HepG2 (cell line): Measurements from ENCODE around the gene NDRG3. TPM values are rescaled to one million over a fixed set of nuclear protein-coding genes. Genes with fewer than 3 reads are reported as not detected.

ENCODE experiments used
- AHR ChIP-seq: IDR thresholded peaks from 2 replicates; pipeline ENCODE4 v1.6.1; 2018; ENCODE audit warnings: missing genetic modification reagents, missing compliant biosample characterization
- ARNT2 ChIP-seq: sonication (generic); formaldehyde crosslinking; IDR thresholded peaks from 2 replicates; pipeline ENCODE4 v1.8.0; 2022; ENCODE audit warnings: mild to moderate bottlenecking, low read depth, missing genetic modification reagents, moderate library complexity
- ATF7-NPFF ChIP-seq: sonication (generic); formaldehyde crosslinking; IDR thresholded peaks from 2 replicates; pipeline ENCODE4 v1.8.1; 2023; ENCODE audit warnings: mild to moderate bottlenecking, low read depth, missing genetic modification reagents, moderate library complexity
- FOXA1 ChIP-seq, 2 experiments: fragments of 450-650 bp in 1 of 2; sonication (generic) in 1 of 2; formaldehyde crosslinking in 1 of 2; IDR thresholded peaks; 2 replicates each; pipeline versions ENCODE4 v1.4.0 to v1.6.1; 2016 to 2020; ENCODE audit warnings: missing genetic modification reagents in 1 of 2
- HNRNPK ChIP-seq: fragments of 200-400 bp; formaldehyde crosslinking; IDR thresholded peaks from 2 replicates; pipeline ENCODE4 v1.6.1; 2018; ENCODE audit warnings: low read length, low read depth, moderate library complexity, mild to moderate bottlenecking; ENCODE audit not compliant: poor library complexity, severe bottlenecking
- MED1 ChIP-seq: sonication (generic); formaldehyde crosslinking; IDR thresholded peaks from 2 replicates; pipeline ENCODE4 v1.4.0; 2020; ENCODE audit warnings: missing genetic modification reagents
- SIX1 ChIP-seq: sonication (generic); formaldehyde crosslinking; IDR thresholded peaks from 2 replicates; pipeline ENCODE4 v1.4.0; 2020; ENCODE audit warnings: missing genetic modification reagents, borderline replicate concordance
- SOX6 ChIP-seq, 2 experiments: fragments of 450-650 bp in 1 of 2; sonication (generic) in 1 of 2; formaldehyde crosslinking in 1 of 2; IDR thresholded peaks; 2 replicates each; pipeline versions ENCODE4 v1.4.0 to v1.6.1; 2017 to 2020; ENCODE audit warnings: antibody characterized with exemption in 1 of 2, mild to moderate bottlenecking in 1 of 2, missing genetic modification reagents in 1 of 2
- TERF1 ChIP-seq: sonication (generic); formaldehyde crosslinking; IDR thresholded peaks from 2 replicates; pipeline ENCODE4 v1.8.0; 2022; ENCODE audit warnings: mild to moderate bottlenecking, missing genetic modification reagents, moderate library complexity
- ZNF160 ChIP-seq: sonication (generic); formaldehyde crosslinking; IDR thresholded peaks from 2 replicates; pipeline ENCODE4 v1.8.0; 2022; ENCODE audit warnings: mild to moderate bottlenecking, inconsistent platforms, missing genetic modification reagents
- ZNF18 ChIP-seq: sonication (generic); formaldehyde crosslinking; IDR thresholded peaks from 2 replicates; pipeline ENCODE4 v1.8.0; 2022; ENCODE audit warnings: mild to moderate bottlenecking, missing genetic modification reagents; ENCODE audit not compliant: insufficient replicate concordance
- ZNF280B ChIP-seq: sonication (generic); formaldehyde crosslinking; IDR thresholded peaks from 2 replicates; pipeline ENCODE4 v1.5.0; 2020; ENCODE audit warnings: missing genetic modification reagents, mild to moderate bottlenecking, borderline replicate concordance
- ZNF800 ChIP-seq: sonication (generic); formaldehyde crosslinking; IDR thresholded peaks from 2 replicates; pipeline ENCODE4 v1.4.0; 2020; ENCODE audit warnings: missing genetic modification reagents
- ZNF883 ChIP-seq: sonication (generic); formaldehyde crosslinking; IDR thresholded peaks from 2 replicates; pipeline ENCODE4 v1.5.1; 2020; ENCODE audit warnings: mild to moderate bottlenecking, missing genetic modification reagents; ENCODE audit errors: not compliant biosample characterization
- polyA plus RNA-seq, 8 experiments: library from polyadenylated mRNA; depleted of rRNA in 3 of 8; stranded (reverse) in 7 of 8; unstranded in 1 of 8; fragments of >200 nt; fragmentation: Illumina TruSeq in 4 of 8; extraction: Trizol in 4 of 8; gene quantifications; 2 replicates each; pipeline versions ENCODE4 v1.2.1 to v1.2.3, GENCODE V29; 2011 to 2016; ENCODE audit warnings: low read depth in 4 of 8, missing spikeins in 1 of 8, mixed read lengths in 1 of 8; ENCODE audit not compliant: insufficient read depth in 1 of 8
- total RNA-seq, 5 experiments: library from RNA; depleted of rRNA; stranded (reverse); fragments of >200 nt; fragmentation: Illumina TruSeq; extraction: Trizol; gene quantifications; 2 replicates each; pipeline ENCODE4 v1.2.3, GENCODE V29; 2016; ENCODE audit warnings: low read depth in 1 of 5
- TF ChIP-seq, protein P1 (sequence below): sonication (generic); formaldehyde crosslinking; IDR thresholded peaks from 2 replicates; pipeline ENCODE4 v1.5.0; 2020; ENCODE audit warnings: mild to moderate bottlenecking, low read depth, missing genetic modification reagents, borderline replicate concordance
- TF ChIP-seq, protein P2 (sequence below): IDR thresholded peaks from 2 replicates; pipeline ENCODE4 v1.6.1; 2016
- TF ChIP-seq, protein P3 (sequence below): sonication (generic); formaldehyde crosslinking; conservative IDR thresholded peaks from 2 replicates; pipeline ENCODE4 v1.4.0; 2020; ENCODE audit warnings: missing genetic modification reagents

The NDRG3 gene
- total and polyA plus RNA-seq, 2 of the 13 experiments (the other 11 are each of a cell fraction or from before 2014, with no cell fraction given): 36.0 to 40.5 TPM

GRCh38 chr20:36624068-36624943, 121.6 kb downstream of the NDRG3 start (continued):
- TF ChIP-seq, protein P1, sequence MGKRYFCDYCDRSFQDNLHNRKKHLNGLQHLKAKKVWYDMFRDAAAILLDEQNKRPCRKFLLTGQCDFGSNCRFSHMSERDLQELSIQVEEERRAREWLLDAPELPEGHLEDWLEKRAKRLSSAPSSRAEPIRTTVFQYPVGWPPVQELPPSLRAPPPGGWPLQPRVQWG (CRISPR knock-in tag): no peak
- TF ChIP-seq ZNF18 (CRISPR knock-in tag): no peak
- TF ChIP-seq ZNF800 (CRISPR knock-in tag): no peak
- no peak for TF ChIP-seq SIX1
- TF ChIP-seq, protein P2, sequence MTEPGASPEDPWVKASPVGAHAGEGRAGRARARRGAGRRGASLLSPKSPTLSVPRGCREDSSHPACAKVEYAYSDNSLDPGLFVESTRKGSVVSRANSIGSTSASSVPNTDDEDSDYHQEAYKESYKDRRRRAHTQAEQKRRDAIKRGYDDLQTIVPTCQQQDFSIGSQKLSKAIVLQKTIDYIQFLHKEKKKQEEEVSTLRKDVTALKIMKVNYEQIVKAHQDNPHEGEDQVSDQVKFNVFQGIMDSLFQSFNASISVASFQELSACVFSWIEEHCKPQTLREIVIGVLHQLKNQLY: no peak
- TF ChIP-seq ZNF280B (CRISPR knock-in tag): no peak
- TF ChIP-seq HNRNPK: no peak
- TF ChIP-seq ATF7-NPFF (CRISPR knock-in tag): no peak
- TF ChIP-seq ARNT2 (CRISPR knock-in tag): no peak
- TF ChIP-seq MED1 (CRISPR knock-in tag): no peak
- TF ChIP-seq, protein P3, sequence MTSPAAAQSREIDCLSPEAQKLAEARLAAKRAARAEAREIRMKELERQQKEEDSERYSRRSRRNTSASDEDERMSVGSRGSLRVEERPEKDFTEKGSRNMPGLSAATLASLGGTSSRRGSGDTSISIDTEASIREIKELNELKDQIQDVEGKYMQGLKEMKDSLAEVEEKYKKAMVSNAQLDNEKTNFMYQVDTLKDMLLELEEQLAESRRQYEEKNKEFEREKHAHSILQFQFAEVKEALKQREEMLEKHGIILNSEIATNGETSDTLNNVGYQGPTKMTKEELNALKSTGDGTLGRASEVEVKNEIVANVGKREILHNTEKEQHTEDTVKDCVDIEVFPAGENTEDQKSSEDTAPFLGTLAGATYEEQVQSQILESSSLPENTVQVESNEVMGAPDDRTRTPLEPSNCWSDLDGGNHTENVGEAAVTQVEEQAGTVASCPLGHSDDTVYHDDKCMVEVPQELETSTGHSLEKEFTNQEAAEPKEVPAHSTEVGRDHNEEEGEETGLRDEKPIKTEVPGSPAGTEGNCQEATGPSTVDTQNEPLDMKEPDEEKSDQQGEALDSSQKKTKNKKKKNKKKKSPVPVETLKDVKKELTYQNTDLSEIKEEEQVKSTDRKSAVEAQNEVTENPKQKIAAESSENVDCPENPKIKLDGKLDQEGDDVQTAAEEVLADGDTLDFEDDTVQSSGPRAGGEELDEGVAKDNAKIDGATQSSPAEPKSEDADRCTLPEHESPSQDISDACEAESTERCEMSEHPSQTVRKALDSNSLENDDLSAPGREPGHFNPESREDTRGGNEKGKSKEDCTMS (CRISPR knock-in tag): no peak
- TF ChIP-seq ZNF883 (CRISPR knock-in tag): no peak
- TF ChIP-seq FOXA1 (IDR thresholded peaks at IDR 0.05): no peak
- TF ChIP-seq FOXA1 (CRISPR knock-in tag; IDR thresholded peaks at IDR 0.05): no peak
- no peak for TF ChIP-seq TERF1 (CRISPR knock-in tag)
- TF ChIP-seq AHR (CRISPR knock-in tag): 0 out of 2 replicates have a peak, but pooled peaks have one; percentile 33
- no peak for TF ChIP-seq ZNF160 (CRISPR knock-in tag)
- no peak for TF ChIP-seq SOX6 (IDR thresholded peaks at IDR 0.05)
- TF ChIP-seq SOX6 (CRISPR knock-in tag; IDR thresholded peaks at IDR 0.05): no peak
